Neural cell (in vitro differentiated cells): ENCODE data around the gene GTPBP3. TPM values are rescaled to one million over a fixed set of nuclear protein-coding genes. Genes with fewer than 3 reads are reported as not detected.

Experiments used
- H2AFZ ChIP-seq: fragments of 200-600, 300-800 bp; sonication (generic), shearing (Covaris generic); 2 replicates; pipeline ENCODE4 v1.6.0; 2014; ENCODE audit warnings: low read depth, mild to moderate bottlenecking, antibody characterized with exemption, low read length, moderate library complexity
- H3F3A ChIP-seq: fragments of 200-600 bp; shearing (Covaris generic); 2 replicates; pipeline ENCODE4 v1.6.1; 2016; ENCODE audit warnings: mild to moderate bottlenecking, moderate library complexity, mixed read lengths, antibody characterized with exemption, low read length; ENCODE audit not compliant: insufficient read depth, poor library complexity, severe bottlenecking
- H3K27ac ChIP-seq: fragments of 200-600, 300-800 bp; sonication (generic), shearing (Covaris generic); 2 replicates; pipeline ENCODE4 v1.5.1; 2014; ENCODE audit warnings: mild to moderate bottlenecking, low read length, moderate library complexity
- H3K27me3 ChIP-seq: fragments of 300-800, 200-600 bp; sonication (generic), shearing (Covaris generic); 2 replicates; pipeline ENCODE4 v1.6.0; 2014; ENCODE audit warnings: mild to moderate bottlenecking, low read depth, low read length, moderate library complexity; ENCODE audit not compliant: insufficient read depth
- H3K36me3 ChIP-seq: fragments of 300-800, 200-600 bp; sonication (generic), shearing (Covaris generic); 2 replicates; pipeline ENCODE4 v1.5.1; 2014; ENCODE audit warnings: mild to moderate bottlenecking, antibody characterized with exemption, low read length, moderate library complexity; ENCODE audit not compliant: insufficient read depth
- H3K4me2 ChIP-seq: fragments of 300-800, 200-600 bp; sonication (generic), shearing (Covaris generic); 2 replicates; pipeline ENCODE4 v1.6.0; 2014; ENCODE audit warnings: mild to moderate bottlenecking, low read length
- H3K4me3 ChIP-seq: fragments of 300-800, 200-600 bp; sonication (generic), shearing (Covaris generic); 2 replicates; pipeline ENCODE4 v1.5.1; 2014; ENCODE audit warnings: mild to moderate bottlenecking, low read length, moderate library complexity
- H3K79me2 ChIP-seq: fragments of 200-600 bp; shearing (Covaris generic); replicated peaks from 2 replicates; pipeline ENCODE4 v1.6.0; 2014; ENCODE audit warnings: mild to moderate bottlenecking, low read length, moderate library complexity; ENCODE audit not compliant: insufficient read depth
- H3K9ac ChIP-seq: fragments of 300-800, 200-600 bp; sonication (generic), shearing (Covaris generic); 2 replicates; pipeline ENCODE4 v1.6.1; 2016; ENCODE audit warnings: mild to moderate bottlenecking, low read length, mixed read lengths
- H3K9me2 ChIP-seq: fragments of 200-600 bp; shearing (Covaris generic); 2 replicates; pipeline ENCODE4 v1.6.1; 2016; ENCODE audit warnings: mild to moderate bottlenecking, low read length, mixed read lengths; ENCODE audit not compliant: insufficient read depth
- H3K9me3 ChIP-seq: fragments of 200-600, 300-800 bp; sonication (generic), shearing (Covaris generic); 2 replicates; pipeline ENCODE4 v1.6.1; 2016; ENCODE audit warnings: mild to moderate bottlenecking, mixed run types, low read length, moderate library complexity, mixed read lengths
- H4K20me1 ChIP-seq: fragments of 200-600 bp; shearing (Covaris generic); 2 replicates; pipeline ENCODE4 v1.6.1; 2016; ENCODE audit warnings: mild to moderate bottlenecking, mixed run types; ENCODE audit not compliant: insufficient read depth
- CTCF ChIP-seq: fragments of 450-650 bp; IDR thresholded peaks from 2 replicates; pipeline ENCODE4 v1.5.1; 2014; ENCODE audit warnings: antibody characterized with exemption, mild to moderate bottlenecking, moderate library complexity; ENCODE audit not compliant: poor library complexity, severe bottlenecking
- EP300 ChIP-seq: fragments of 450-650 bp; conservative IDR thresholded peaks from 2 replicates; pipeline ENCODE4 v1.6.1; 2014; ENCODE audit warnings: antibody characterized with exemption, mild to moderate bottlenecking, moderate library complexity; ENCODE audit not compliant: poor library complexity, severe bottlenecking
- EZH2 ChIP-seq: fragments of 200-600, 300-800 bp; shearing (Covaris generic), sonication (generic); IDR thresholded peaks from 2 replicates; pipeline ENCODE4 v1.6.1; 2014; ENCODE audit warnings: antibody characterized with exemption, low read length, borderline replicate concordance, mild to moderate bottlenecking; ENCODE audit not compliant: insufficient read depth, poor library complexity, severe bottlenecking
- MXI1 ChIP-seq: fragments of 450-650 bp; conservative IDR thresholded peaks from 2 replicates; pipeline ENCODE4 v1.6.1; 2014; ENCODE audit warnings: antibody characterized with exemption, mild to moderate bottlenecking; ENCODE audit not compliant: poor library complexity, severe bottlenecking
- POLR2AphosphoS5 ChIP-seq: IDR thresholded peaks from 2 replicates; pipeline ENCODE4 v1.6.1; 2012
- RAD21 ChIP-seq: fragments of 450-650 bp; conservative IDR thresholded peaks from 2 replicates; pipeline ENCODE4 v1.6.1; 2014; ENCODE audit warnings: antibody characterized with exemption, mild to moderate bottlenecking, moderate library complexity
- REST ChIP-seq: IDR thresholded peaks from 2 replicates; pipeline ENCODE4 v1.6.1; 2012; ENCODE audit warnings: borderline replicate concordance
- SMC3 ChIP-seq: fragments of 450-650 bp; conservative IDR thresholded peaks from 2 replicates; pipeline ENCODE4 v1.6.1; 2014; ENCODE audit warnings: antibody characterized with exemption, mild to moderate bottlenecking, moderate library complexity; ENCODE audit not compliant: poor library complexity
- TAF1 ChIP-seq: IDR thresholded peaks from 2 replicates; pipeline ENCODE4 v1.6.1; 2012; ENCODE audit warnings: low read depth
- polyA plus RNA-seq: library from polyadenylated mRNA; depleted of rRNA; stranded (reverse); fragments of >200 nt; gene quantifications from 2 replicates; pipeline ENCODE4 v1.2.3, GENCODE V29; 2014

The GTPBP3 gene
- polyA plus RNA-seq, 1 donor from 2014 or later = 25.6 TPM

GRCh38 chr19:17311455-17312188 is 25.7 kb upstream of the GTPBP3 start:
- no peak overlapping the region for H3K4me2 ChIP-seq

More at GRCh38 chr19:17311455-17312188, 25.7 kb upstream of the GTPBP3 start:
- H3K27ac ChIP-seq = no peak overlapping the region
- no peak overlapping the region for H3K4me3 ChIP-seq
- H3K9me2 ChIP-seq = no peaks in the 10 kb centered on the region
- H4K20me1 ChIP-seq = no peaks in the 10 kb centered on the region
- H3K79me2 ChIP-seq = peaks cover 18% of the 10 kb centered on the region
- H3K9me3 ChIP-seq = no peaks in the 10 kb centered on the region
- TF ChIP-seq EZH2 = no peak
- TF ChIP-seq SMC3 = no peak
- TF ChIP-seq CTCF = no peak
- TF ChIP-seq MXI1 = no peak
- TF ChIP-seq REST = no peak
- no peak for TF ChIP-seq POLR2AphosphoS5
- TF ChIP-seq TAF1 = no peak
- TF ChIP-seq EP300 = no peak
- no peak for TF ChIP-seq RAD21
- H2AFZ ChIP-seq = no peak overlapping the region
- H3F3A ChIP-seq = no peaks in the 10 kb centered on the region
- no peaks in the 10 kb centered on the region for H3K27me3 ChIP-seq
- no peaks in the 10 kb centered on the region for H3K36me3 ChIP-seq
- H3K9ac ChIP-seq = no peak overlapping the region
